Ramos (cell line): ENCODE measurements around the gene FAM217B.
"Not testable (repeated sequence)": the region's sequence is repeated elsewhere in the genome, so short reads cannot be mapped to it uniquely, and the experiment has no call there.

Experiments used
- in situ Hi-C: fragments of 300-500 bp; cut with MboI; formaldehyde crosslinking; loops from one replicate; pipeline ENCODE4 v1.14.3; 2022; ENCODE audit warnings: low sequenced_read_pairs; ENCODE audit not compliant: unreplicated experiment

Gene FAM217B

DNA sequence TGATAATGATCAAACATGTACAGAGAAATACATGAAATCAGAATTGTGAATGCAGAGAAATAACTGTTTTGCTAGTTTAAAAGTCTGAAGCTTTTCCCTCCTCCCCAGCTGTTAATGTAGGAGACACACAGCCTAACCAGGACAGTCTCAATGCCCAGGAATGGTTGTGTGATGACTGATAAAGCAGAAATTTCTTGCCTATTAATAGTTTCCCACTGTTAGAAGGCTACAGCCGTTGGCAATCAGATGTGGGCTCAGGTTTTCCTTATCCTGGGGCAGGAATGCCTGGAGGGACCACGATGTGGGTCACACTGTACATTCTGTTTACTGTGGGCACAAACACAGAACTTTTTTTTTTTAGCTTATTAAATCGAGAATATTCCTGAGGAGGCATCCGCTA, 2.0 kb upstream of the FAM217B start:
- in situ Hi-C loops: no loop called here

DNA sequence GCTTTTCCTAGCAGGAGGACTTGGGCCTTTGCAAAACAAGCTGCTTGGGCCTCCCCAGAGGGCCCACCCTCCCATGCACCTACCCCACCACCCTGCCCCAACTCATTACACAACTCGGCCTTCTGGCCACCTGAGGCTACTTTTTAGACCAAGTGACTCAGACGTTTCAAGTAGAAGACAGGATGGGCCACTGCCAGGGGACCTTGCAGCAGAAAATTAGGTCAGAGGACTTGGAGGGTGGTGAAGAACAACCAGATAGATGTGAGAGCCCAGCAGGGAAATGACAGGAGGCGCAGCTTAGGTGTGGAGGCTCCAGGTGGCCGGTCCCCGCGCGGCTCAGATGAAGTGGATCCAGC, 1.5 kb upstream of the FAM217B start:
- in situ Hi-C loops: no loop called here

DNA sequence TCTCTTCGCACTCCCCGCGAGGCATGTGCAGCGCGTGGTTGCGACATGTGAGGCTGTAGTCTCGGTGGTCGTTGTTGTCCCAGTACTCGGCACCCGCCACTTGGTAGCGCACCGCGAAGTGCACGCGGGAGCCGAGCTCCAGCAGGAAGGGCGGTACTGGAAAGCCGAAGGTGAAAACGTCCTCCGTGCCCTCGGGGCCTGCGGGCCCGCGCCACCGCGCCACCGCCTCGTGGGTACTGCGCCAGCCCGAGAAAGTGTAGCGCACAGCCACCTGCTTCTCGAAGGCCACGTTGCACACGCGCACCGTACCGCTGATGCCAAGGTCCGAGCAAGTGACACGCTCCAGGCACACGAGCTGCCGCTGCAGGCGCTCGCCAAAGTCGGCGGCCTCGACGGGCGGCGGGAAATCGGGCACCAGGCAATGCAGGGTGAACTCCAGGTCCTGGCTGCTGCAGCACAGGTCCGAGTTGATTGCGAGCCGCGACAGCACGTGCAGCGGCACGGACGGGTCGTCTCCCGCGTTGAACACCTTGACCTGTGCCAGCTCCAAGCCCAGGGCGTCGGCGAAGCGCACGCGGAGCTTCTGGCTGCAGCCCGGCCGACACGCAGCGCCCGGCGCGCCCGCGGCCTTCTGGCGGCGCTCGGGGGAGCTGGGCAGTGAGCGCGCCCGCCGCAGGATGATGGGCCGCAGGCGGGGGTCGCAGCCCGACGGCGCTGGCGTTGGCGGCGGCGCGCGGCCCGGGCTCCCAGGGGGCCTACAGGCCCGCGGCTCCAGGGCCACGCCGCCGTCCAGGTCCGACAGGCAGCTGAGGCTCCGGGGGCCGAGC, 924 bp upstream of the FAM217B start:
- in situ Hi-C loops: no loop called here

DNA sequence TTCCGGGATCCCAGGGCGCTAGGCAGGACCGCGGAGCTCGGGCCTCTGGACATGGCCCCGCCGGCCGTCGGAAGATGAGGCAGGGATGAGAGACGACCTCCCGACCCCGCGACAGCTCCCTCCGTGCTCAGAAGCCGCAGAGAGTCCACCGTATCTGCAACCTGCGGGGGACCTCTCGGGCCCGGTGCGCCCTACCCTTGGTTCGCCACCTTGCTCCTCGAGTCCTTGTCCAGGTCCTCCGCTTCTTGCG, 385 bp upstream of the FAM217B start:
- in situ Hi-C loops: no loop called here

DNA sequence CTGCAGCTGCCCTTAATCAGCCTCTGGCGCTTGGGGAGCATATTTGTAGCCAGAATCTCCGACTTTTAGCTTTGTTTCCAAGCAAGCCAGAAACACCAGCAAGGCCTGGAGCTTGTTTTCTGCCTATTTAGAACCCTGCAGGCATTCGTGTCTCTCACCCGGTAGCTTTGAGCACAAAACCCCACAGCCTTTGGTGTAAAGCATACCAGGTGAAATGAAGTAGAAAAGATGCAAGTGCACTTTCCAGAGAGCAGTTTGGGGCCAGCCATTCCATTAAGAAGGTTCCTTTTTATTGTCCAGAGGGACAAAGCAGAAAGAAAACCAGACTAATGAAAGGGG, 736 bp downstream of the FAM217B start:
- in situ Hi-C loops: no loop called here

DNA sequence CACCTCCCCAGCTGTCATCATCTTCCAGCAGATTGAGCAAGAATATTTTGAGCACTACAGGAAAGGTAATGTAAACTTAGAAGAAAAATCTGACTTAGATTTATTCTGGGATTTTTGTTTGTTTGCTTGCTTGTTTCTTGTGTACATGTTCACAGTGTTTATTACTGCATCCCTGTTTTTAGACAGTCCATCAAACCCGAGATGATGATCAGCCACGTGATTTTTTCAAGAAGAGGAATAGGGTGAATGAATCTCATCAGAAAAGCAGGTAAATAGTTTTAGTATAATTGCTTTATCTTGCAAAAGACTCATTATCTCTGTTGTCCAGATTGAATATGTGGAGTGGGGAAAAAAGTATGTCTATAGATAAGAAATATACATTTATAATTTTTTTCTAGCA, 2.1 kb downstream of the FAM217B start:
- in situ Hi-C loops: no loop called here

DNA sequence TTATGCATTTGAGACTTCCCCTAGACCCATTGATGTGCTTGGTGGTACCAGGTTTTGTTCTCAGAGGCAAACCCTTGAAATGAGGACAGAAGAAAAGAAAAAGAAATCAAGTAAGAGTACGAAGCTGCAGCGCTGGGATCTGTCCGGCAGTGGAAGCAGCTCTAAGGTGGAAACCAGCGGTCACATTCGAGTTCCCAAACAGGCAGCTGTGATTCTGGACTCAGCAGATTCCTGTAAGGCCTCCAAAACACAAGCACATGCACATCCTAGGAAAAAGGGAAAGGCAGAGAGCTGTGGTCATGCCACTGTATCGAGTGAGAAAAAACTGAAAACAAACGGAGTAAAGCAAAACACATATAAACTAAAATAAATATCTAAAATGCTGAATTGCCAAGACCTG, 4.5 kb downstream of the FAM217B start:
- in situ Hi-C loops: no loop called here

DNA sequence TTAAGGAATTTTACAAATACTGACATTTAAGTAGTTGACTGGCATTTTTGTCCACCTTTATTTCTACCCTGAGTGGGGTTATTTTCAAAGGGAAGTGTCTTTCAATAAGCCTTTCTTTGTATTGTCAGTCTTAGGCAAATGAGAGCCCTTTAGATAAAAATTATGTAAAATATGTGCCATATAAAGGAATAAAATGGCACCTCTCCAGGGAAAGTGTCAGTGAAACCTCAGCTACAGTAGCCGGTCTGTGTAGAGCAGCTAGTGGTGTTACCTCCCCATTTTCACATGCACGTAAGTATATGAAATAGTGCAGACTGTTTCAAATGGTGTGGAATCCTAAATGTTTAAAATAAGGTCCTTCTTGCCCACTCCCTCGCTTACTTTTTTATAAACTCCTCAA, 5.0 kb downstream of the FAM217B start:
- in situ Hi-C loops: no loop called here

DNA sequence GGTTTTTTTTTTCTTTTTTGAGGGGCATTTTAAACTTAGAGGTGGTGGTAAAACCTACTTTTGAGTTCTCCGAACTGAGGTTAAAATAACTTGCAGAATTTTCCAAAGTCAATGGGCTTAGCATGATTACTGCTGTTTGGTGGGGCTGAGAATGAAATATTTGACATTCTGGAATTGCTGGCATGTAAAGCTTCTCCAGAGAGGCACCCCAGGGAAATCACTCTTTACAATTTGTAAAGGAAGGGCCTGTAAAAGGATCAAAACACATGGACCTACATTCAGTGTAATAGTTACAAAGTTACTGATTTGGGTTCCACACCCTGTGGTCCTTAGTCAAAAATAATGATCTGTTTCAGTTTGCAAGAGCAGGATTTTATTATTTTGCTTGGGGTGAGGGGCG, 5.5 kb downstream of the FAM217B start:
- in situ Hi-C loops: no loop called here

DNA sequence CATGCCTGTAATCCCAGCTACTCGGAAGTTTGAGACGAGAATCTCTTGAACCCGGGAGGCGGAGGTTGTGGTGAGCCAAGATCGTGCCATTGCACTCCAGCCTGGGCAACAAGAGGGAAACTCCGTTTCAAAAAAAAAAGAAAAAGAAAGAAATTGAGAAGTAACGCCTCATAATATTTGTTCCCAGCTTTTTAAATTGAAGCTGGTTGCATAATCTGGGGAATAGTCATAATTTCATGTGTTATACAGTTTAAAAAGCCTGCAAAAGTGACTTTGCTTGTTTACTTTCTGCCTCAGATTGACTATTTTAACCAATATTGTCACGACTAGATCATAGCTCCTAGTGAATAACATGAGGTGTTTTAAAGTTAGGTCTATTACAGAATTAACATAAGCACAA, 7.2 kb downstream of the FAM217B start:
- in situ Hi-C loops: no loop called here

DNA sequence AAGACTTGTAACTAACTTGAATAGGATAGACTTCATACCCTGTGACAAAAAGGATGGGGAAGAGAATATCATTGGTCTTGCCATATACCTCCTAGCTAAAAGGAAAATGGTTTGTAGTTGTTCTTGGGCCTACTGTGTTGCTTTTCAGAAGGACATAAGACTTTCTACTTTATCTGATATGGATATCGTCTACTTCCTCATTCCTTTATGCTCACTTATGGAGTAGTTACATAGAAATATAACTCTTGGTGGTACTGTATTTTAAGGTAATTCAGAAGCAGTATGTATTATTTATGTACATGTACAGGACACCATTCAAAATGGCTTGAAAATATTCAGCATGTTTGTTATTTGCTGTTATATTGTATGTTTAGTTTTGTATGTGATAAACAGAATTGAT, 8.0 kb downstream of the FAM217B start:
- in situ Hi-C loops: no loop called here

DNA sequence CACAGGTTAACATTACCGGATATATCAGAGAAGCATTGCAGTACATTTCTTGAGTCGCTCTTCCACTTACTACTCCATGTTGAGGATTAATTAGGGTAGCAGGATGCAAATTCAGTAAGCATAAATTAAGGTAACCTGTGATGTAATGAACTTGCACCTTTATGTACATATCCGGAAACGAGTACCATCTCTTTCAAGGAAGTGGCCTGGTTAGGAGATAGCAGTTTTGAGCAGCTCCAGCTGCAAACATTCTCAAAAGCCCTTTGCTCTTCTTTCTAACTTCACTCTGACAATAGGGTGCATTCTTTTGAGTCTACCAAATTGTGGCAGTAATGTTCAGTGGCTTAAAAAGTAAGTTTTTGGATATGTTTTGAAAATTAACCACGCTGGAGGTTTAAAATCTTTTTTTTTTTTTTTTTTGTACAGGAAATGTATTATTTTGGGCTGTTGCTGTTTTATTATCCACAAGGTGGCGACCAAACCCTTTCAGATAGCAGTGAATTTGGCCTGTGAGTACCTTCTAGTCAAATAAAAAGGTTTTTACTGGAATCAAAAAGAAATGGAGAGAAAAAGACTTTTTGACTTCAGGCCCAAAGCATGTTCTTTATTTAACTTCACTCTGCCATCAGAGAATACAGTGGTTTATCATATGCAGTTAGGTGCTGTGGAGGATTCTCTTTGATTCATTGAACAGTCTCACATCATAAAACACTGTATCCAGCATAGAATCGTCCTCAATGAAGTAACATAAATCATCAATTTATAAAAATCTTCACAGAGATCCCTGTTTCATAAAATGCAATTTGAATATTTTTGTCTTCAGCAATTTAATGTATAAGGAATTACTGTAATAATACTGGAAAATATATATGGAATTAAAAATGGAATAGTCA, 8.9 kb downstream of the FAM217B start:
- in situ Hi-C loops: no loop called here

DNA sequence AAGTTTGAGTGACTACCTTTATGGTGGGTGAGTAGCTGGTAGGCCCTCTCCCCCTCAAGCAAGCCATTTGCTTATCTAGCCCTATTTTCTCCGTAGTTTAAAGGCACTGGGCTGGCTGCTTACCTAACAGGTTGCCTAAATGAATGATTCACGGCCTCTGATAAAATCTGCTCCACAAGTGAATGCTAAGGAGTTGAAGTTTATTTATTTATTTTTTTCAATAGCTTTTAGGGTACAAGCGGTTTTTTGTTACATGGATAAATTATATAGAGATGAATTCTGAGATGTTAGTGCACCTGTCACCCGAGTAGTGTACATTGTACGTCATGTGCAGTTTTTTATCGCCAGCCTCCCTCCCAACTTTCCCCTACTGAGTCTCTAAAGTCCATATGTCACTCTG, 9.7 kb downstream of the FAM217B start:
- in situ Hi-C loops: no loop called here

DNA sequence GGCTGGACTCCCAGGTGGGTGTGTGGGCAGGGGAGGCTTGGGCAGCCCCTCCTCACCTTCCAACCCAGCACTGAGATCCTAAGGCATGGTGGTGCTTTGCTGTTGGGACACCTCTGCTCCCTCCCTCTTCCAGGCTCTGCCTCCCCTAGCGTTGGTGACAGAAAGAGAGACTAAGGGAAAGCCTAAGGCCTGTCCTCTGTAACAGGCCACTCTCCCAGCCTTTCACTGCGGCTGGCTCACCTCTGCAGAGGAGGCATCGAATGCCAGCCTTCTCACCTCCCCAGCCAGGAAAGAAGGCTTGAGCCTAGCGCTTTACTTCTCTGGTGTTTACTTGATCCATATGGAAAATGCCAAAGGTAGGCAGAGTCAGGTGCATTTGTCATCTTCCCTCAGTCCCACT, 14.5 kb downstream of the FAM217B start:
- in situ Hi-C loops: no loop called here

DNA sequence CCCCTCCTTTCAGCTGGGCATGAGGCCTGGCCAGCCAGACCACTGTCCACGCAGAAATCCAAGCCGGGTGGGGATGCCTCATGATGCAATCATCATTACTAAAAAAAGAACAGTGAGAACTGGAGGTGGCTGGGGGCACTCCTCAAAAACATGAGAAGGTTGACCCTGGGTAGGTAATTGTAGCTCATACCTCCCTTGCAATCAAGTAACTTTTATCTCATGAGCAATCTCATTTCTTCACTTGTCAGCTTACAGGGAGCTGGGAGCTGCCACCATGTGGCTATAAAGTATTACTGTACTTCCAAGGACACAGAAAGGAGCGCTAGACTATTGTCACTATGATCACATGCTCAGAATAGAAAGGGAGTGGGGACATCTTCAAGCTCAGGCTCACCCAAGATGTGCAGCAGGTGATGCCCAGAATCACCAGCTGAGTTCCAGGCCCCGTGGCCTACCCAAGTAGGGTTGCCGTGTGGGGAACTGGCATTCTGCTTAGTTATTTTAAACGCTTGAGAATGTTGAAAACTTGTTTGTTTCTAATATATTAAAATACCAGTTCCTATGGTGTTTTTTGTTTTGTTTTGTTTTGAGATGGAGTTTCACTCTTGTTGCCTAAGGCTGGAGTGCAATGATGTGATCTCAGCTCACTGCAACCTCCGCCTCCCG, 15.1 kb downstream of the FAM217B start:
- in situ Hi-C loops: no loop called here

DNA sequence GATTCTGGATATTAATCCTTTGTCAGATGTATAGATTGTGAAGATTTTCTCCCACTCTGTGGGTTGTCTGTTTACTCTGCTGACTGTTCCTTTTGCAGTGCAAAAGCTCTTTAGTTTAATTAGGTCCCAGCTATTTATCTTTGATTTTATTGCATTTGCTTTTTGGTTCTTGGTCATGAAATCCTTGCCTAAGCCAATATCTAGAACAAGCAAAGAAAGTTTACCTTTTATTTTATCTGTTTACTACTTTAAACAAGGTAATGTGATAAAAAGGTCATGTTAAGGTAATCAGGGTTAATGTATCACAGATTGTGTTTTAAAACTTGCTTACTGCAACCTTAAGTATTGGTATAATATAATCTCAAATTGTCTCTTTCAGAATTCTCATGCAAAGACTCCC, 17.4 kb downstream of the FAM217B start:
- in situ Hi-C loops: not testable (repeated sequence)

DNA sequence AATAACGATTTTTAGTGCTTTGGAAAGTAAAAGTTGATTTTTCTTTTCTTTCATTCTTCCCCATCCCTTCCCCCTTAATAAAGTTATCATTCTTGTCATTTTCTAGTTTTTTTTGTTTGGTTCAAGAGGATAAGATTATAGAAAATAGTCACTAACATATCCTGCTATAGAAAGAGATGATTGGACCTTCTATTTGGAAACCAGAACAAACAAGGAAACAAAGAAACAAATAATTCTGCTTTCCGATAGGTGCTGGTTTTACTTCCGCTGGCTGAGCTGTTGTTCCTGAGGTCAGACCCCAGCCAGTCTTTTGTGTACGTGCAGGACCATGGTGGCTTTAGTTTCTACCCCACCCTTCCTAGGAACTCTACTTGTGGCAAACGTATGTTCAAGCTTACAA, 17.9 kb downstream of the FAM217B start, which contains the start of gene CDH26:
CDH26 (plus strand) TSS at position 301 of the 400 bp plus-strand sequence. CDS start 304 bp downstream, outside the sequence.
- in situ Hi-C loops: no loop called here

DNA sequence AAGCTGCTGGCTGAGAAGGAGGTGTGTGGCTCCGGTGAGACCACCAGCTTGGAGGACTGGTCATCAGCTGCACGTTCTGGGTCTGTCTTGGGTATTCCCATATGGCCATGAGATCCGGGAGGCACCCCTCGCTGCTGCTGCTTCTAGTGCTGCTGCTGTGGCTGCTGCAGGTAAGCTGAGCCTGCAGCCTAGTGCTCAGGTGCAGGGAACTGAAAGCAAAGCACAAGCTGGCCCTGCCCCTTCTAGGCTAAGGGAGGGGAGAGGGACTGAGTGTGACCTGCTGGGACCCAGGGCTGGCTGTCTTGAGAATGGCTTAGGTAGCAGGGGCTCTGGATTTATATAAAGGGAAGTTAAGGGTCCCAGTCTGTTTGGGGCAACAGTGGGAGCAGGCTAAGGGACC, 18.4 kb downstream of the FAM217B start:
- in situ Hi-C loops: no loop called here

DNA sequence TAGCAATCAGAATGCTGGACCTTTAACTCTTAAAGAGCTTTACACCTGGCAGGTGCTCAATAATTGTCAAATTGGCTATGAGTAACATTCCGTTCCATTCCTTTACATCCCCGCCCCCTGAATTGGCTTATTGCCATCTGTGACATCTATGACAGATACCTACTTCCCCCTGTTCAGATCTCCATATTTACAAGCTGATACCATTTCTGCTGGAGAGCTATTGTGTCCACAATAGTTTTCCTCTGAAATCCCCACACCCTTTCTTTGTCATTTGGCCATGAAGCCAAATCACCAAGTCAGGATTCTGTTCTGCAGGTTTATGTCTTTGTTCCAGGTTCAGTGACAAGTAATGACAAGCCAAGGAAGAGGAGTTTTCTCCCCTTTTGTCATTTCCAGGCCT, 21.2 kb downstream of the FAM217B start:
- in situ Hi-C loops: no loop called here

DNA sequence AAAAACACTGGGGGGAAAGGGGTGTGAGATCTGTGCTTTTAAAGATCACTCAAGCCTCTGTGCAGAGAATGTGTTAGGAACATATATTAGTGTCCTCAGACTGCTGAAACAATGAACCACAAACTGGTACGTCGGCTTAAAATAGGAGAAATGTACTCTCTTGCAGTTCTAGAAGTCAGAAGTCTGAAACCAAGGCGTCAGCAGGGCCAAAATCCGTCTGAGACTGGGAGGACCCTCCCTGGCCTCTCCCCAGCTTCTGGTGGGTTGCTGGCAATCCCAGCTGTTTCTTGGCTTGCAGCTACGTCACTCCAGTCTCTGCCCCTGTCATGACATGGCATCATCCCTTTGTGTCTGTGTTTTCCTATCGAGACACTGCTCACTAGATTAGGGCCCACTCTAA, 22.0 kb downstream of the FAM217B start:
- in situ Hi-C loops: no loop called here

DNA sequence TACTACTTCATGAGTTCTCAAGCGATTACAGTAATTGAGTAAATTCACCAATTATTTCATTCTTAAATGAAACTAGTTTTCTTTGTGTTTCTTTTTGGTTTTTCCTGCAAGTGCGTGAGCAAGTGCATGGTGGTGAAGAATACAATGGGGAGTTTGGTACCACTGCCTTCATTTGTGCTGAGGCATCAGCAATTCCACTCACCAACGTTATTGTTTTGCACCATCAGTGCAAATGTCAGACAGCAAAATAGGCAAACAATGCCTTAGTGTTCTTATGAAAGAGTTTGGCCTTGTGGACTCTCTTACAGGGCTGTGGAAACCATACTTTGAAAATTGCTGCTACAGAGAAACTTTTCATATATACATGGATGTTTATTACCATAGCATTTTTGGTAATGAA, 26.2 kb downstream of the FAM217B start:
- in situ Hi-C loops: no loop called here
